ENCODE data around the gene PLA2G2F.

- TF ChIP-seq CTCF (IDR thresholded peaks at IDR 0.05), result no peak
- no peak for TF ChIP-seq EP300 (IDR thresholded peaks at IDR 0.05)
- TF ChIP-seq POLR2A (IDR thresholded peaks at IDR 0.05), result no peak
- TF ChIP-seq POLR2AphosphoS5 (IDR thresholded peaks at IDR 0.05), result no peak
Measured at GRCh38 chr1:20197329-20197791, 58.2 kb downstream of the PLA2G2F start.

Measured in stomach (tissue), 4 donors.